HCT116 (cell line): ENCODE results near the gene PIP4K2A.

Experiments
- CEBPB ChIP-seq: IDR thresholded peaks from 2 replicates; pipeline ENCODE4 v1.6.1; 2012; ENCODE audit warnings: low read depth
- CTCF ChIP-seq, 3 experiments: fragments of 200-600 bp in 1 of 3; sonication (generic) in 1 of 3; IDR thresholded peaks in 2 of 3; conservative IDR thresholded peaks in 1 of 3; 2 replicates each; pipeline ENCODE4 v1.5.1; 2012 to 2017; ENCODE audit warnings: low read depth in 2 of 3, low read length in 2 of 3, antibody characterized with exemption in 1 of 3, borderline replicate concordance in 1 of 3, control low read depth in 1 of 3, mild to moderate bottlenecking in 1 of 3, mixed read lengths in 1 of 3, mixed run types in 1 of 3, moderate library complexity in 1 of 3; ENCODE audit not compliant: insufficient read depth in 1 of 3
- ELF1 ChIP-seq: IDR thresholded peaks from 2 replicates; pipeline ENCODE4 v1.6.1; 2012; ENCODE audit warnings: low read depth, borderline replicate concordance
- EZH2 ChIP-seq: fragments of 200-600 bp; sonication (generic); IDR thresholded peaks from 2 replicates; pipeline ENCODE4 v1.6.1; 2017; ENCODE audit warnings: antibody characterized with exemption, mixed run types
- EZH2phosphoT487 ChIP-seq: fragments of 200-600 bp; IDR thresholded peaks from 2 replicates; pipeline ENCODE4 v1.6.1; 2018; ENCODE audit warnings: antibody characterized with exemption, borderline replicate concordance
- JUND ChIP-seq: IDR thresholded peaks from 2 replicates; pipeline ENCODE4 v1.6.1; 2012
- MAX ChIP-seq: IDR thresholded peaks from 2 replicates; pipeline ENCODE4 v1.6.1; 2012
- POLR2A ChIP-seq: IDR thresholded peaks from 2 replicates; pipeline ENCODE4 v1.7.0; 2011; ENCODE audit warnings: borderline replicate concordance; ENCODE audit not compliant: insufficient read depth, insufficient read length; ENCODE audit errors: extremely low read depth
- POLR2AphosphoS5 ChIP-seq: IDR thresholded peaks from 2 replicates; pipeline ENCODE4 v1.6.1; 2011; ENCODE audit warnings: mild to moderate bottlenecking, low read depth, low read length, moderate library complexity
- RAD21 ChIP-seq: IDR thresholded peaks from 2 replicates; pipeline ENCODE4 v1.6.1; 2012; ENCODE audit warnings: low read depth, mild to moderate bottlenecking
- REST ChIP-seq: IDR thresholded peaks from 2 replicates; pipeline ENCODE4 v1.6.1; 2012; ENCODE audit warnings: low read depth
- SP1 ChIP-seq: IDR thresholded peaks from 2 replicates; pipeline ENCODE4 v1.6.1; 2012; ENCODE audit warnings: low read depth
- ZNF274 ChIP-seq: fragments of 200-500 bp; sonication (Bioruptor generic); IDR thresholded peaks from 2 replicates; pipeline ENCODE4 v1.6.1; 2014; ENCODE audit warnings: mild to moderate bottlenecking, low read depth, low read length, inconsistent platforms

- TF ChIP-seq ZNF274 (no peak), CEBPB (no peak), CTCF (IDR thresholded peaks at IDR 0.05 in 2 of 3, conservative IDR thresholded peaks at IDR 0.05 in 1 of 3; ENCODE audit: borderline replicate concordance in 1 of 3, insufficient read depth in 1 of 3, low read depth in 2 of 3, low read length in 2 of 3) (no peak), EZH2phosphoT487 (no peak), POLR2AphosphoS5 (no peak), POLR2A (no peak), EZH2 (no peak), RAD21 (no peak), ELF1 (no peak), MAX (no peak), JUND (no peak), REST (no peak), SP1 (no peak)
These were observed 103.8 kb downstream of the PIP4K2A start for GRCh38 chr10:22610610-22611009.
